Fibroblast of skin of abdomen (primary cell): Measurements from ENCODE around the gene PPID. TPM values are rescaled to one million over a fixed set of nuclear protein-coding genes. Genes with fewer than 3 reads are reported as not detected.
"Not testable (repeated sequence)": the region's sequence is repeated elsewhere in the genome, so short reads cannot be mapped to it uniquely, and the experiment has no call there.

ENCODE experiments used
- DNase-seq: peaks from one replicate; pipeline ENCODE4 v3.0.0-alpha.2; 2013
- polyA plus RNA-seq, 2 experiments: library from polyadenylated mRNA; unstranded; fragments of 120-200 nt; gene quantifications; one replicate each; pipeline ENCODE4 v1.2.1, GENCODE V29; 2013; ENCODE audit not compliant: insufficient read length in 2 of 2

PPID gene
- polyA plus RNA-seq (2013, experiment 1 of 2; ENCODE audit: insufficient read length), result 36.6 TPM
- polyA plus RNA-seq (2013, experiment 2 of 2; ENCODE audit: insufficient read length), result 37.2 TPM

- peak; percentile 76 for DNase-seq
Observed at GRCh38 chr4:158722917-158723793, at the start of gene PPID. Gene PPID (minus strand): TSS chr4:158723396. CDS start chr4:158723288, 108 bp downstream.

GRCh38 chr4:158771776-158772175, 48.6 kb upstream of the PPID start:
- DNase-seq, result no peak

- no peak for DNase-seq
Observed at GRCh38 chr4:158770671-158771070, 47.5 kb upstream of the PPID start.

GRCh38 chr4:158769175-158769921, 46.2 kb upstream of the PPID start:
- peak; percentile 24 for DNase-seq

- peak; percentile 80 for DNase-seq
Observed at GRCh38 chr4:158768555-158769174, 45.5 kb upstream of the PPID start, which contains the start of gene FNIP2. Gene FNIP2 (plus strand): TSS chr4:158769026. CDS start chr4:158769213, 187 bp downstream.

GRCh38 chr4:158767451-158767850, 44.3 kb upstream of the PPID start:
- DNase-seq, result no peak

- no peak for DNase-seq
Observed at GRCh38 chr4:158766434-158767044, 43.3 kb upstream of the PPID start.

GRCh38 chr4:158763462-158763861, 40.3 kb upstream of the PPID start:
- no peak for DNase-seq

GRCh38 chr4:158762553-158762952, 39.4 kb upstream of the PPID start:
- no peak for DNase-seq

- DNase-seq, result peak; percentile 52
Observed at GRCh38 chr4:158760866-158761265, 37.7 kb upstream of the PPID start.

- not testable (repeated sequence) for DNase-seq
Observed at GRCh38 chr4:158759539-158759938, 36.3 kb upstream of the PPID start.

GRCh38 chr4:158758703-158759102, 35.5 kb upstream of the PPID start:
- DNase-seq, result no peak

- peak; percentile 77 for DNase-seq
Observed at GRCh38 chr4:158758142-158758541, 34.9 kb upstream of the PPID start.

- no peak for DNase-seq
Observed at GRCh38 chr4:158756588-158756987, 33.4 kb upstream of the PPID start.

- DNase-seq, result not testable (repeated sequence)
Observed at GRCh38 chr4:158755819-158756218, 32.6 kb upstream of the PPID start.

- peak; percentile 72 for DNase-seq
Observed at GRCh38 chr4:158754385-158755180, 31.4 kb upstream of the PPID start.

GRCh38 chr4:158750379-158750778, 27.2 kb upstream of the PPID start:
- DNase-seq, result peak; percentile 89

- not testable (repeated sequence) for DNase-seq
Observed at GRCh38 chr4:158746537-158746936, 23.3 kb upstream of the PPID start.

- DNase-seq, result no peak
Observed at GRCh38 chr4:158741326-158742021, 18.3 kb upstream of the PPID start.

GRCh38 chr4:158739600-158739999, 16.4 kb upstream of the PPID start:
- no peak for DNase-seq

- no peak for DNase-seq
Observed at GRCh38 chr4:158738866-158739265, 15.7 kb upstream of the PPID start.
